Spleen (tissue), 11 donors: ENCODE results near the gene TLR9. TPM values are rescaled to one million over a fixed set of nuclear protein-coding genes. Genes with fewer than 3 reads are reported as not detected.
A peak's percentile ranks its signal among the peaks of the same experiment; 100 is the strongest.
"Not testable (repeated sequence)": the region's sequence is repeated elsewhere in the genome, so short reads cannot be mapped to it uniquely, and the experiment has no call there.

ENCODE experiments used
- DNase-seq: peaks from one replicate; pipeline ENCODE4 v3.0.0-alpha.2; 2020
- H3K27ac ChIP-seq, 8 donors: fragments of 200-600 bp; sonication (generic) in 7 of 8; 1 replicate in 4 of 8; 2 replicates in 4 of 8; pipeline versions ENCODE4 v1.5.0 to v1.8.0; 2016 to 2021; ENCODE audit warnings: inconsistent platforms in 4 of 8, mild to moderate bottlenecking in 4 of 8, moderate library complexity in 1 of 8
- H3K27me3 ChIP-seq, 7 donors: fragments of 200-600 bp; sonication (generic) in 6 of 7; replicated peaks in 1 of 7; 1 replicate in 4 of 7; 2 replicates in 3 of 7; pipeline versions ENCODE4 v1.5.0 to v1.8.0; 2016 to 2021; ENCODE audit warnings: inconsistent platforms in 3 of 7, mild to moderate bottlenecking in 1 of 7
- H3K36me3 ChIP-seq, 6 donors: fragments of 200-600 bp; sonication (generic) in 5 of 6; 1 replicate in 4 of 6; 2 replicates in 2 of 6; pipeline versions ENCODE4 v1.5.0 to v1.8.0; 2016 to 2021; ENCODE audit warnings: inconsistent platforms in 2 of 6
- H3K4me1 ChIP-seq, 6 donors: fragments of 200-600 bp; sonication (generic) in 5 of 6; 1 replicate in 3 of 6; 2 replicates in 3 of 6; pipeline versions ENCODE4 v1.5.0 to v1.8.0; 2016 to 2021; ENCODE audit warnings: inconsistent platforms in 3 of 6
- H3K4me3 ChIP-seq, 8 donors: fragments of 200-600 bp; sonication (generic) in 7 of 8; 1 replicate in 4 of 8; 2 replicates in 4 of 8; pipeline versions ENCODE4 v1.5.0 to v1.8.0; 2016 to 2021; ENCODE audit warnings: inconsistent platforms in 4 of 8, mild to moderate bottlenecking in 4 of 8, moderate library complexity in 2 of 8
- H3K9me3 ChIP-seq, 8 donors: fragments of 200-600 bp; sonication (generic) in 7 of 8; 1 replicate in 4 of 8; 2 replicates in 4 of 8; pipeline versions ENCODE4 v1.5.0 to v1.8.0; 2016 to 2021; ENCODE audit warnings: inconsistent platforms in 4 of 8
- CTCF ChIP-seq, 11 experiments: fragments of 200-600 bp in 7 of 11; fragments of 450-650 bp in 4 of 11; sonication (generic) in 4 of 11; IDR thresholded peaks in 8 of 11; conservative IDR thresholded peaks in 3 of 11; 1 replicate in 7 of 11; 2 replicates in 4 of 11; pipeline versions ENCODE4 v1.4.0 to v1.8.0; 2016 to 2021; ENCODE audit warnings: antibody characterized with exemption in 11 of 11, inconsistent platforms in 4 of 11, mild to moderate bottlenecking in 1 of 11
- POLR2A ChIP-seq, 3 donors: fragments of 450-650 bp; IDR thresholded peaks; one replicate each; pipeline ENCODE4 v1.5.1; 2017; ENCODE audit warnings: antibody characterized with exemption in 3 of 3, mild to moderate bottlenecking in 1 of 3
- POLR2AphosphoS5 ChIP-seq, 3 donors: sonication (generic); formaldehyde crosslinking; IDR thresholded peaks; one replicate each; pipeline ENCODE4 v1.5.1; 2017; ENCODE audit warnings: antibody characterized with exemption in 3 of 3
- WGBS, 5 donors: extraction: QIAGEN DNeasy Blood & Tissue Kit in 3 of 5; methylation state at CpG; one replicate each; pipeline versions ENCODE4 v1.1.5 to v1.1.7; 2013 to 2018; 5-methylcytosine and 5-hydroxymethylcytosine counted together
- intact Hi-C: fragments of 100-400 bp; cut with DNase I; formaldehyde crosslinking; loops from one replicate; pipeline ENCODE4 v1.15.0; 2023; ENCODE audit warnings: low total_unique reads
- polyA plus RNA-seq, 3 donors: library from polyadenylated mRNA; stranded (reverse); fragments of 200-250 nt; gene quantifications; one replicate each; pipeline ENCODE4 v1.2.1, GENCODE V29; 2013
- total RNA-seq, 7 donors: library from RNA; depleted of rRNA in 3 of 7; stranded (reverse); fragments of >200 nt in 3 of 7; fragmentation: NEBNext Ultra II Directional in 4 of 7; extraction: Animal tissue kit (Norgen Biotek cat#: 25700) in 4 of 7; gene quantifications; one replicate each; pipeline versions ENCODE4 v1.1.0 to v1.2.1, GENCODE V29; 2016 to 2021
- donor health status: healthy with polysubstance abuse.
- donor health status: DM: no; HTN: no; CAD: no; lungs with moderate emphysema.
- donor health status: DM: no; HTN: no; CAD: no.
- donor health status: Bipolar disorder and iron deficiency.
- donor health status: healthy.
- donor health status: DM: no; HTN: no; CAD: no.
- donor health status: DM: yes; HTN: yes; CAD: no.

TLR9 gene
- total and polyA plus RNA-seq, 10 donors: 0.55 to 7.7 (median 3.8) TPM; not detected in 1

DNA sequence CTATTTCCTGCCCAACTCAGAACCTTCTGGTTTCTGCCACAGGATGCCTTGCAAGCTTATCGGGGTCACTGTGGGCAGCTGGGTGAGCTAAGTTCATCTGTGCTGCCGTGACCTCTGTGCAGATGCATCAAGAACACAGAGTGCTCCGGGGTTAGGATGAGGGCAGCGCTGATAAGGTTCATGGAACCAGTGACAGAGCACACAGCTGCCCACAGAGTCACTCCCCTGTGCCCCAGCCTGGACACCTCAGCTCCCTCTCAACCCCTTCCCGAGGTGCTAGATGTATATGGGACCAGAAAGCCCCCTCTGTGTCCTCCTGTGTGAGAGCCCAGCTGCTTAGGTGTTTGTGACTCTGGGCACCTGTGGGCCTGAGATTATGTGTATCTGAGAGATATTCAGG, 43.2 kb downstream of the TLR9 start:
- 63 to 78% (median 72%) methylated on average over 4 to 5 of the region's 5 CpGs for WGBS, 5 donors
- intact Hi-C loops: no loop called here
- peak overlapping the region in 2 of 8 donors; percentile 0 to 21 for H3K27ac ChIP-seq
- peaks cover 0 to 42% (median 5%) of the 10 kb centered on the region in 6 donors for H3K4me1 ChIP-seq
- no peaks in the 10 kb centered on the region for H3K9me3 ChIP-seq
- H3K27me3 ChIP-seq: no peaks in the 10 kb centered on the region
- H3K4me3 ChIP-seq: no peak overlapping the region
- TF ChIP-seq POLR2AphosphoS5 (IDR thresholded peaks at IDR 0.05) (no peak), POLR2A (IDR thresholded peaks at IDR 0.05) (no peak), CTCF (IDR thresholded peaks at IDR 0.05 in 8 of 11, conservative IDR thresholded peaks at IDR 0.05 in 3 of 11) (no peak)
- peak; percentile 52 for DNase-seq
- H3K36me3 ChIP-seq: no peaks in the 10 kb centered on the region

DNA sequence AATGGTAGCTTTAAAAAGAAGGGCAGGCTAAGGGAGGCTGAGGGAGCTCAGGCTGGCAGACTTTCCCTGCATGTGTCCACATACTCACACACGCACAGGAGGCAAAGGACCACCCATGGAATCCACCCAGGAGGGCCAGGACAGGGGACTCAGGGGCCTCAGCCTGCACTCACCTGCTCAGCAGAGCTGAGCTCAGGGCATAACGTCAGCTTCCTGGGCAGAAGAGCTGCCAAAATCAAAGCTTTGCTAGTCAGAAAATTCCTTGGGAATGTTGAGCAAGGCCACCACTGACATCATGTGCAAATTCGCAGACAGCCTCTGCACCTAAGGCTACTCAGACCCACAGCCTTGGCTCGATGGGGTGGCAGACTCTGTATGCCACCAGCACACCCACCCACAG, 43.9 kb downstream of the TLR9 start:
- TF ChIP-seq POLR2A (IDR thresholded peaks at IDR 0.05): no peak
- no peak for TF ChIP-seq CTCF (IDR thresholded peaks at IDR 0.05 in 8 of 11, conservative IDR thresholded peaks at IDR 0.05 in 3 of 11)
- TF ChIP-seq POLR2AphosphoS5 (IDR thresholded peaks at IDR 0.05): no peak
- WGBS, 5 donors: 54 to 88% (median 69%) methylated on average over 3 to 4 of the region's 4 CpGs
- Histone ChIP-seq H3K9me3 (no peaks in the 10 kb centered on the region), H3K4me1 (peaks cover 4 to 48% (median 11%) of the 10 kb centered on the region in 6 donors), H3K36me3 (no peaks in the 10 kb centered on the region), H3K27ac (peak overlapping the region in 2 of 8 donors; percentile 0 to 13), H3K27me3 (no peaks in the 10 kb centered on the region), H3K4me3 (no peak overlapping the region)
- intact Hi-C loops: no loop called here
- peak; percentile 43 for DNase-seq

DNA sequence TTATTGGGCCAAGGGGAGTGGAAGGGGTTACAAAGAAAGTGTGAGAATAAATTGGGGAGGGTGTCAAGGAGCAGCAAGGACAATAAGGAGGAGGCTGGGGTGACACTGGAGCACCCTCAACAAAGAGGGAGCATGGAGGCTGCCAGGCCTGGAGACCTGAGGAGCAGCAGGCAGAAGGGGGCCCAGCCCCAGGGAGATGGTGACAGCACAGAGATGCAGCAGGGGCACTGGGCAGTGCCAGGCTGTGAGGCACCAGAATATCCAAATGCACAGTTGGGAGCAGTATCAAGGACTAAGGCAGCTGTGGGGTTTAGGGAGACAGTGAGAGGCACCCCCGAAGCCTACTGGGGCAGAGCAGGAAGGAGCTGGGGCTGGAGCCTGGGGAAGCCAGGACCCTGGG, 46.9 kb downstream of the TLR9 start:
- Histone ChIP-seq H3K27me3 (no peaks in the 10 kb centered on the region), H3K9me3 (no peaks in the 10 kb centered on the region), H3K36me3 (no peaks in the 10 kb centered on the region), H3K4me1 (peaks cover 4 to 49% (median 17%) of the 10 kb centered on the region in 6 donors), H3K27ac (no peak overlapping the region), H3K4me3 (no peak overlapping the region)
- TF ChIP-seq POLR2A (IDR thresholded peaks at IDR 0.05) (no peak), CTCF (IDR thresholded peaks at IDR 0.05 in 8 of 11, conservative IDR thresholded peaks at IDR 0.05 in 3 of 11) (no peak), POLR2AphosphoS5 (IDR thresholded peaks at IDR 0.05) (no peak)
- peak; percentile 41 for DNase-seq
- intact Hi-C loops: no loop called here
- 88 to 100% (median 94%) methylated on average over 1 of the region's 1 CpG for WGBS, 5 donors

DNA sequence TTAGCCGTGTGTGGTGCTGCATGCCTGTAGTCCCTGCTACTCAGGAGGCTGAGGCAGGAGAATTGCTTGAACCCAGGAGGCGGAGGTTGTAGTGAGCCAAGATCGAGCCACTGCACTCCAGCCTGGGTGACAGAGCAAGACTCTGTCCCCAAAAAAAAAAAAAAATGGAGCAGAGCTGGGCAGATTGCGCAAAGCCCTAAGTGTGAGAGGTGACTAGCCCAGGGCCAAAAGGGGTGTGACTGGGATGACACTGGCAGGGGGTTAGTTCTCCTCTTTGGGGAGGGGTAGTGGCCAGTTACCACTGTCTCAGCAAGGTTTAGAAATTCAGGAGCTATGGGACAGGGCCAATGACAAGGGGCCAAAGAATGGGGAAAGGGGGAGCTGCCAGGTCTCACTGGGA, 47.3 kb downstream of the TLR9 start:
- H3K27ac ChIP-seq, H3K9me3 ChIP-seq, intact Hi-C loops, H3K4me3 ChIP-seq, H3K36me3 ChIP-seq, H3K27me3 ChIP-seq: not testable (repeated sequence)
- peaks cover 4 to 45% (median 17%) of the 10 kb centered on the region in 6 donors for H3K4me1 ChIP-seq
- 77 to 96% (median 85%) methylated on average over 4 of the region's 4 CpGs for WGBS, 5 donors
- DNase-seq: peak; percentile 18

GRCh38 chr3:52177701-52178042, 47.8 kb downstream of the TLR9 start:
- 81 to 94% (median 85%) methylated on average over 5 of the region's 5 CpGs for WGBS, 5 donors
- Histone ChIP-seq H3K4me3 (no peak overlapping the region), H3K9me3 (no peaks in the 10 kb centered on the region), H3K36me3 (no peaks in the 10 kb centered on the region), H3K27ac (no peak overlapping the region), H3K27me3 (no peaks in the 10 kb centered on the region), H3K4me1 (peaks cover 4 to 41% (median 17%) of the 10 kb centered on the region in 6 donors)
- DNase-seq: peak; percentile 23
- intact Hi-C loops: no loop called here
- no peak for TF ChIP-seq POLR2AphosphoS5 (IDR thresholded peaks at IDR 0.05)
- no peak for TF ChIP-seq CTCF (IDR thresholded peaks at IDR 0.05 in 8 of 11, conservative IDR thresholded peaks at IDR 0.05 in 3 of 11)
- TF ChIP-seq POLR2A (IDR thresholded peaks at IDR 0.05): no peak
